ENCODE measurements around the gene SMC3.

- TF ChIP-seq CTCF (IDR thresholded peaks at IDR 0.05; ENCODE audit: insufficient read depth, low read length, poor library complexity, severe bottlenecking) (no peak), EZH2phosphoT487 (conservative IDR thresholded peaks at IDR 0.05; ENCODE audit: low read length) (no peak)
These were observed 81.3 kb downstream of the SMC3 start for GRCh38 chr10:110648692-110649346.

Measured in SU-DHL-6 (cell line).